ENCODE data around the gene NEMF.
A peak's percentile ranks its signal among the peaks of the same experiment; 100 is the strongest.

The NEMF gene, protein sequence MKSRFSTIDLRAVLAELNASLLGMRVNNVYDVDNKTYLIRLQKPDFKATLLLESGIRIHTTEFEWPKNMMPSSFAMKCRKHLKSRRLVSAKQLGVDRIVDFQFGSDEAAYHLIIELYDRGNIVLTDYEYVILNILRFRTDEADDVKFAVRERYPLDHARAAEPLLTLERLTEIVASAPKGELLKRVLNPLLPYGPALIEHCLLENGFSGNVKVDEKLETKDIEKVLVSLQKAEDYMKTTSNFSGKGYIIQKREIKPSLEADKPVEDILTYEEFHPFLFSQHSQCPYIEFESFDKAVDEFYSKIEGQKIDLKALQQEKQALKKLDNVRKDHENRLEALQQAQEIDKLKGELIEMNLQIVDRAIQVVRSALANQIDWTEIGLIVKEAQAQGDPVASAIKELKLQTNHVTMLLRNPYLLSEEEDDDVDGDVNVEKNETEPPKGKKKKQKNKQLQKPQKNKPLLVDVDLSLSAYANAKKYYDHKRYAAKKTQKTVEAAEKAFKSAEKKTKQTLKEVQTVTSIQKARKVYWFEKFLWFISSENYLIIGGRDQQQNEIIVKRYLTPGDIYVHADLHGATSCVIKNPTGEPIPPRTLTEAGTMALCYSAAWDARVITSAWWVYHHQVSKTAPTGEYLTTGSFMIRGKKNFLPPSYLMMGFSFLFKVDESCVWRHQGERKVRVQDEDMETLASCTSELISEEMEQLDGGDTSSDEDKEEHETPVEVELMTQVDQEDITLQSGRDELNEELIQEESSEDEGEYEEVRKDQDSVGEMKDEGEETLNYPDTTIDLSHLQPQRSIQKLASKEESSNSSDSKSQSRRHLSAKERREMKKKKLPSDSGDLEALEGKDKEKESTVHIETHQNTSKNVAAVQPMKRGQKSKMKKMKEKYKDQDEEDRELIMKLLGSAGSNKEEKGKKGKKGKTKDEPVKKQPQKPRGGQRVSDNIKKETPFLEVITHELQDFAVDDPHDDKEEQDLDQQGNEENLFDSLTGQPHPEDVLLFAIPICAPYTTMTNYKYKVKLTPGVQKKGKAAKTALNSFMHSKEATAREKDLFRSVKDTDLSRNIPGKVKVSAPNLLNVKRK

DNA sequence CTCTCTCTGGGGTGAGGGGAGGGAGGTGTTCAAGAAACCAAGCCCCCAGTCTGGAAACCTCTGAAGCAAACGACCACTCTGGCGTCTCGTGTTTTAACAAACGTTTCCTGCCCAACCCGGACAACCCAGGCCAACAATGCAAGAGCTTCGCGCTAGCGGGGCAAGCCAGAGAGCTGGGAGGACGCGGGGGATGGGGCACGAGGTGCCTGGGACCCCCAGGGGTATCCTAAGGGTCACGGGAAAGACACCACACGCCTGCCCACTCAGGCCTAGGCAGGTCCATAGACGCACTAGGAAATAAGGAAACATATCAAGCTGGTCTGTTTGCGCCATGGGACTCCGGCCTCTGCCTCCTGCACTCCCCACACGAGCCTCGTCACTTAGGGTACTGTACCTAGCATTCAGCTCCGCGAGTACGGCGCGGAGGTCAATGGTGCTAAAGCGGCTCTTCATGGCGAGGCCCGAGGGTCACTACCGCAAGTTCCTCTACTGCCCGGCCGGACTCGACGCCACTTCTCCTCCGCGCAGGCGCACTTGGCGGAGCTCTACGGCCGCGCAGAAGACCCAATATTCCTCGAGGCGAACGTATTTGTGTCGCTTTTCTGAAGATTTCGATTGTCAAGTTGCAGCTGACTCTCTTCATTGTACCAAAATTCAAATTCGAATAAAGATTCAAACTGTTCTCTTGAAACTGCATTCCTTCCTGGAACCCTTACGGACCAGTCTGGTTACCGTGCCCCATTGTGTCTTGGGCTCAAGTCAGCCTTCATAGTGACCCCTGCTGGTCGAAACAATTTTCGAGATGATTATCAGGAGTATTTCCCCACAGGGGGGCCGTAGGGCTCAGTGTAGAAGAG is at the start of gene NEMF:
NEMF (minus strand) TSS at position 488 of the 857 bp plus-strand sequence; CDS start at position 453, 35 bp downstream.
- peaks cover 14 to 29% of the 10 kb centered on the region in 2 experiments for H3K36me3 ChIP-seq (ENCODE audit: control insufficient read depth in 2 of 2, insufficient read depth in 1 of 2, low read length in 2 of 2)
- peaks cover 21% of the 10 kb centered on the region for H3K4me1 ChIP-seq (ENCODE audit: control insufficient read depth, insufficient read depth, low read length)
- H3K4me3 ChIP-seq (ENCODE audit: low read depth, low read length), result peak within 1 kb of the TSS; percentile 82
- no peaks in the 10 kb centered on the region for H3K9me3 ChIP-seq (ENCODE audit: control insufficient read depth, insufficient read depth, low read depth, low read length)
- ChIA-PET CTCF (interaction anchor here (0.6 to 4.8 kb wide), 24 partner anchors 10 to 1255 kb away, joined by 3 to 91 read pairs (median 4); no protein-coding TSS in a partner anchor), POLR2A (interaction anchor here (0.6 to 2.9 kb wide), 13 partner anchors 10 to 391 kb away, joined by 3 to 38 read pairs (median 4); partner anchors contain the start of genes ARF6, KLHDC1, MGAT2 and RPL36AL)
- peak within 1 kb of the TSS; percentile 88 for H3K27ac ChIP-seq (ENCODE audit: extremely low read depth, low read depth, low read length)
- no peak for TF ChIP-seq ZNF555 (tag by site-specific recombination; conservative IDR thresholded peaks at IDR 0.05)
- TF ChIP-seq ZNF837 (tag by site-specific recombination; IDR thresholded peaks at IDR 0.05), result no peak
- TF ChIP-seq ZNF423 (tag by site-specific recombination; IDR thresholded peaks at IDR 0.05), result no peak
- TF ChIP-seq ZNF792 (tag by site-specific recombination; IDR thresholded peaks at IDR 0.05), result no peak
- TF ChIP-seq SCRT1 (tag by site-specific recombination; IDR thresholded peaks at IDR 0.05; ENCODE audit: borderline replicate concordance), result no peak
- 0 out of 2 replicates have a peak, but pooled peaks have one; percentile 44 for TF ChIP-seq ZEB2 (tag by site-specific recombination; IDR thresholded peaks at IDR 0.05)
- no peak for TF ChIP-seq ZNF239 (tag by site-specific recombination; IDR thresholded peaks at IDR 0.05)
- TF ChIP-seq ZNF16 (tag by site-specific recombination; IDR thresholded peaks at IDR 0.05; ENCODE audit: low read depth), result no peak
- peak; percentile 53 for TF ChIP-seq ZNF654 (tag by site-specific recombination; IDR thresholded peaks at IDR 0.05; ENCODE audit: low read depth)
- no peak for TF ChIP-seq GLI4 (tag by site-specific recombination; IDR thresholded peaks at IDR 0.05)
- TF ChIP-seq, protein P1, sequence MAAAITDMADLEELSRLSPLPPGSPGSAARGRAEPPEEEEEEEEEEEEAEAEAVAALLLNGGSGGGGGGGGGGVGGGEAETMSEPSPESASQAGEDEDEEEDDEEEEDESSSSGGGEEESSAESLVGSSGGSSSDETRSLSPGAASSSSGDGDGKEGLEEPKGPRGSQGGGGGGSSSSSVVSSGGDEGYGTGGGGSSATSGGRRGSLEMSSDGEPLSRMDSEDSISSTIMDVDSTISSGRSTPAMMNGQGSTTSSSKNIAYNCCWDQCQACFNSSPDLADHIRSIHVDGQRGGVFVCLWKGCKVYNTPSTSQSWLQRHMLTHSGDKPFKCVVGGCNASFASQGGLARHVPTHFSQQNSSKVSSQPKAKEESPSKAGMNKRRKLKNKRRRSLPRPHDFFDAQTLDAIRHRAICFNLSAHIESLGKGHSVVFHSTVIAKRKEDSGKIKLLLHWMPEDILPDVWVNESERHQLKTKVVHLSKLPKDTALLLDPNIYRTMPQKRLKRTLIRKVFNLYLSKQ (tag by site-specific recombination; IDR thresholded peaks at IDR 0.05; ENCODE audit: borderline replicate concordance), result no peak
- TF ChIP-seq, protein P2, sequence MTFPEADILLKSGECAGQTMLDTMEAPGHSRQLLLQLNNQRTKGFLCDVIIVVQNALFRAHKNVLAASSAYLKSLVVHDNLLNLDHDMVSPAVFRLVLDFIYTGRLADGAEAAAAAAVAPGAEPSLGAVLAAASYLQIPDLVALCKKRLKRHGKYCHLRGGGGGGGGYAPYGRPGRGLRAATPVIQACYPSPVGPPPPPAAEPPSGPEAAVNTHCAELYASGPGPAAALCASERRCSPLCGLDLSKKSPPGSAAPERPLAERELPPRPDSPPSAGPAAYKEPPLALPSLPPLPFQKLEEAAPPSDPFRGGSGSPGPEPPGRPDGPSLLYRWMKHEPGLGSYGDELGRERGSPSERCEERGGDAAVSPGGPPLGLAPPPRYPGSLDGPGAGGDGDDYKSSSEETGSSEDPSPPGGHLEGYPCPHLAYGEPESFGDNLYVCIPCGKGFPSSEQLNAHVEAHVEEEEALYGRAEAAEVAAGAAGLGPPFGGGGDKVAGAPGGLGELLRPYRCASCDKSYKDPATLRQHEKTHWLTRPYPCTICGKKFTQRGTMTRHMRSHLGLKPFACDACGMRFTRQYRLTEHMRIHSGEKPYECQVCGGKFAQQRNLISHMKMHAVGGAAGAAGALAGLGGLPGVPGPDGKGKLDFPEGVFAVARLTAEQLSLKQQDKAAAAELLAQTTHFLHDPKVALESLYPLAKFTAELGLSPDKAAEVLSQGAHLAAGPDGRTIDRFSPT (tag by site-specific recombination; IDR thresholded peaks at IDR 0.05), result no peak
- TF ChIP-seq, protein P3, sequence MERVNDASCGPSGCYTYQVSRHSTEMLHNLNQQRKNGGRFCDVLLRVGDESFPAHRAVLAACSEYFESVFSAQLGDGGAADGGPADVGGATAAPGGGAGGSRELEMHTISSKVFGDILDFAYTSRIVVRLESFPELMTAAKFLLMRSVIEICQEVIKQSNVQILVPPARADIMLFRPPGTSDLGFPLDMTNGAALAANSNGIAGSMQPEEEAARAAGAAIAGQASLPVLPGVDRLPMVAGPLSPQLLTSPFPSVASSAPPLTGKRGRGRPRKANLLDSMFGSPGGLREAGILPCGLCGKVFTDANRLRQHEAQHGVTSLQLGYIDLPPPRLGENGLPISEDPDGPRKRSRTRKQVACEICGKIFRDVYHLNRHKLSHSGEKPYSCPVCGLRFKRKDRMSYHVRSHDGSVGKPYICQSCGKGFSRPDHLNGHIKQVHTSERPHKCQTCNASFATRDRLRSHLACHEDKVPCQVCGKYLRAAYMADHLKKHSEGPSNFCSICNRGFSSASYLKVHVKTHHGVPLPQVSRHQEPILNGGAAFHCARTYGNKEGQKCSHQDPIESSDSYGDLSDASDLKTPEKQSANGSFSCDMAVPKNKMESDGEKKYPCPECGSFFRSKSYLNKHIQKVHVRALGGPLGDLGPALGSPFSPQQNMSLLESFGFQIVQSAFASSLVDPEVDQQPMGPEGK (tag by site-specific recombination; IDR thresholded peaks at IDR 0.05), result peak; percentile 39; the same call in 1 of the 2 replicates
- 0 out of 2 replicates have a peak, but pooled peaks have one; percentile 30 for TF ChIP-seq ZNF184 (tag by site-specific recombination; IDR thresholded peaks at IDR 0.05)
- no peak for TF ChIP-seq ZNF626 (tag by site-specific recombination; IDR thresholded peaks at IDR 0.05)
- no peak for TF ChIP-seq ZNF670 (tag by site-specific recombination; IDR thresholded peaks at IDR 0.05; ENCODE audit: low read depth)
- TF ChIP-seq, protein P4, sequence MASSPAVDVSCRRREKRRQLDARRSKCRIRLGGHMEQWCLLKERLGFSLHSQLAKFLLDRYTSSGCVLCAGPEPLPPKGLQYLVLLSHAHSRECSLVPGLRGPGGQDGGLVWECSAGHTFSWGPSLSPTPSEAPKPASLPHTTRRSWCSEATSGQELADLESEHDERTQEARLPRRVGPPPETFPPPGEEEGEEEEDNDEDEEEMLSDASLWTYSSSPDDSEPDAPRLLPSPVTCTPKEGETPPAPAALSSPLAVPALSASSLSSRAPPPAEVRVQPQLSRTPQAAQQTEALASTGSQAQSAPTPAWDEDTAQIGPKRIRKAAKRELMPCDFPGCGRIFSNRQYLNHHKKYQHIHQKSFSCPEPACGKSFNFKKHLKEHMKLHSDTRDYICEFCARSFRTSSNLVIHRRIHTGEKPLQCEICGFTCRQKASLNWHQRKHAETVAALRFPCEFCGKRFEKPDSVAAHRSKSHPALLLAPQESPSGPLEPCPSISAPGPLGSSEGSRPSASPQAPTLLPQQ (tag by site-specific recombination; IDR thresholded peaks at IDR 0.05), result no peak
- TF ChIP-seq, protein P5, sequence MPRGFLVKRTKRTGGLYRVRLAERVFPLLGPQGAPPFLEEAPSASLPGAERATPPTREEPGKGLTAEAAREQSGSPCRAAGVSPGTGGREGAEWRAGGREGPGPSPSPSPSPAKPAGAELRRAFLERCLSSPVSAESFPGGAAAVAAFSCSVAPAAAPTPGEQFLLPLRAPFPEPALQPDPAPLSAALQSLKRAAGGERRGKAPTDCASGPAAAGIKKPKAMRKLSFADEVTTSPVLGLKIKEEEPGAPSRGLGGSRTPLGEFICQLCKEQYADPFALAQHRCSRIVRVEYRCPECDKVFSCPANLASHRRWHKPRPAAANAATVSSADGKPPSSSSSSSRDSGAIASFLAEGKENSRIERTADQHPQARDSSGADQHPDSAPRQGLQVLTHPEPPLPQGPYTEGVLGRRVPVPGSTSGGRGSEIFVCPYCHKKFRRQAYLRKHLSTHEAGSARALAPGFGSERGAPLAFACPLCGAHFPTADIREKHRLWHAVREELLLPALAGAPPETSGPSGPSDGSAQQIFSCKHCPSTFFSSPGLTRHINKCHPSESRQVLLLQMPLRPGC (tag by site-specific recombination; IDR thresholded peaks at IDR 0.05), result no peak
- TF ChIP-seq, protein P6, sequence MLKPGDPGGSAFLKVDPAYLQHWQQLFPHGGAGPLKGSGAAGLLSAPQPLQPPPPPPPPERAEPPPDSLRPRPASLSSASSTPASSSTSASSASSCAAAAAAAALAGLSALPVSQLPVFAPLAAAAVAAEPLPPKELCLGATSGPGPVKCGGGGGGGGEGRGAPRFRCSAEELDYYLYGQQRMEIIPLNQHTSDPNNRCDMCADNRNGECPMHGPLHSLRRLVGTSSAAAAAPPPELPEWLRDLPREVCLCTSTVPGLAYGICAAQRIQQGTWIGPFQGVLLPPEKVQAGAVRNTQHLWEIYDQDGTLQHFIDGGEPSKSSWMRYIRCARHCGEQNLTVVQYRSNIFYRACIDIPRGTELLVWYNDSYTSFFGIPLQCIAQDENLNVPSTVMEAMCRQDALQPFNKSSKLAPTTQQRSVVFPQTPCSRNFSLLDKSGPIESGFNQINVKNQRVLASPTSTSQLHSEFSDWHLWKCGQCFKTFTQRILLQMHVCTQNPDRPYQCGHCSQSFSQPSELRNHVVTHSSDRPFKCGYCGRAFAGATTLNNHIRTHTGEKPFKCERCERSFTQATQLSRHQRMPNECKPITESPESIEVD (tag by site-specific recombination; IDR thresholded peaks at IDR 0.05), result peak; percentile 10; the same call in 1 of the 2 replicates
- TF ChIP-seq, protein P7, sequence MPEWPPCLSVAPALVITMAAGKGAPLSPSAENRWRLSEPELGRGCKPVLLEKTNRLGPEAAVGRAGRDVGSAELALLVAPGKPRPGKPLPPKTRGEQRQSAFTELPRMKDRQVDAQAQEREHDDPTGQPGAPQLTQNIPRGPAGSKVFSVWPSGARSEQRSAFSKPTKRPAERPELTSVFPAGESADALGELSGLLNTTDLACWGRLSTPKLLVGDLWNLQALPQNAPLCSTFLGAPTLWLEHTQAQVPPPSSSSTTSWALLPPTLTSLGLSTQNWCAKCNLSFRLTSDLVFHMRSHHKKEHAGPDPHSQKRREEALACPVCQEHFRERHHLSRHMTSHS (tag by site-specific recombination; IDR thresholded peaks at IDR 0.05), result no peak

Measured in HEK293 (cell line).